Right lobe of liver (tissue), 6 donors: ENCODE results near the gene ZNF697. TPM values are rescaled to one million over a fixed set of nuclear protein-coding genes. Genes with fewer than 3 reads are reported as not detected.
"Not testable (repeated sequence)": the region's sequence is repeated elsewhere in the genome, so short reads cannot be mapped to it uniquely, and the experiment has no call there.

Experiments used
- ATAC-seq, 4 donors: fragments of 200-7000 bp; cut with Tn5 transposase; one replicate each; pipeline ENCODE4 v1.9.1; 2020; ENCODE audit warnings: mild to moderate bottlenecking in 4 of 4, moderate library complexity in 4 of 4
- DNase-seq, 3 donors: peaks; one replicate each; pipeline ENCODE4 v3.0.0-alpha.2; 2020
- H3K27ac ChIP-seq, 3 donors: fragments of 200-600 bp; one replicate each; pipeline ENCODE4 v1.8.0; 2022
- H3K27me3 ChIP-seq, 2 donors: fragments of 200-600 bp; one replicate each; pipeline ENCODE4 v1.8.0; 2022
- H3K36me3 ChIP-seq, 4 donors: fragments of 200-600 bp; sonication (generic) in 1 of 4; one replicate each; pipeline versions ENCODE4 v1.5.1 to v1.8.0; 2017 to 2022; ENCODE audit warnings: control low read depth in 1 of 4
- H3K4me1 ChIP-seq, 4 donors: fragments of 200-600 bp; sonication (generic) in 1 of 4; one replicate each; pipeline versions ENCODE4 v1.5.1 to v1.8.0; 2017 to 2022; ENCODE audit warnings: control low read depth in 1 of 4
- H3K4me3 ChIP-seq, 3 donors: fragments of 200-600 bp; one replicate each; pipeline ENCODE4 v1.8.0; 2022
- H3K9me3 ChIP-seq, 4 donors: fragments of 200-600 bp; sonication (generic) in 1 of 4; one replicate each; pipeline versions ENCODE4 v1.5.1 to v1.8.0; 2017 to 2022; ENCODE audit warnings: control low read depth in 1 of 4
- CTCF ChIP-seq, 4 donors: fragments of 200-600 bp in 3 of 4; fragments of 450-650 bp in 1 of 4; IDR thresholded peaks; one replicate each; pipeline versions ENCODE4 v1.5.1 to v1.8.0; 2016 to 2022; ENCODE audit warnings: antibody characterized with exemption in 4 of 4, mild to moderate bottlenecking in 2 of 4
- POLR2A ChIP-seq: fragments of 450-650 bp; IDR thresholded peaks from one replicate; pipeline ENCODE4 v1.6.1; 2017; ENCODE audit warnings: antibody characterized with exemption, mild to moderate bottlenecking
- WGBS: methylation state at CpG from one replicate; pipeline ENCODE4 v1.1.6; 2018; ENCODE audit warnings: low coverage, low lambda C conversion rate; ENCODE audit not compliant: insufficient coverage; ENCODE audit errors: missing lambda C conversion rate; 5-methylcytosine and 5-hydroxymethylcytosine counted together
- intact Hi-C, 2 donors: fragments of 100-400 bp; cut with DNase I; formaldehyde crosslinking; loops; one replicate each; pipeline versions ENCODE4 v1.11.2 to v1.14.1; 2022
- total RNA-seq, 6 experiments: library from RNA; depleted of rRNA in 2 of 6; stranded (reverse); fragments of >200 nt in 2 of 6; fragmentation: NEBNext Ultra II Directional in 3 of 6; extraction: Animal tissue kit (Norgen Biotek cat#: 25700) in 3 of 6; gene quantifications; one replicate each; pipeline versions ENCODE4 v1.1.0 to v1.2.4, GENCODE V29; 2016 to 2023
- donor health status: DM: no; HTN: yes; CAD: no.
- donor health status: DM: no; HTN: no; CAD: no.
- donor health status: DM: no; HTN: no; CAD: no.
- donor health status: DM: no; HTN: yes; CAD: no.
- donor health status: DM: no; HTN: yes; CAD: no.

The ZNF697 gene
- total RNA-seq, 6 experiments from 2014 or later: 2.6 to 6.9 (median 3.4) TPM

GRCh38 chr1:119573886-119574285 lies 74.2 kb downstream of the ZNF697 start:
- WGBS: no CpG with 5 or more reads among the region's 5 CpGs
- Histone ChIP-seq H3K36me3 (no peaks in the 10 kb centered on the region), H3K4me1 (no peaks in the 10 kb centered on the region), H3K9me3 (no peaks in the 10 kb centered on the region), H3K27ac (no peak overlapping the region), H3K4me3 (no peak overlapping the region), H3K27me3 (no peaks in the 10 kb centered on the region)
- DNase-seq (no peak), ATAC-seq (no peak)
- intact Hi-C loops: no loop called here
- no peak for TF ChIP-seq POLR2A
- no peak for TF ChIP-seq CTCF (IDR thresholded peaks at IDR 0.05)

GRCh38 chr1:119569930-119570622 lies 78.0 kb downstream of the ZNF697 start:
- DNase-seq, H3K27me3 ChIP-seq, H3K4me1 ChIP-seq, H3K9me3 ChIP-seq, H3K36me3 ChIP-seq, H3K4me3 ChIP-seq, H3K27ac ChIP-seq, intact Hi-C loops: not testable (repeated sequence)
- peak; percentile 57 to 83 (median 74) for ATAC-seq
- TF ChIP-seq CTCF (IDR thresholded peaks at IDR 0.05): peak in 2 of 4 donors; percentile 20 to 26
- WGBS: 68% methylated on average over 6 of the region's 8 CpGs

Other genes starting within 250 kb of the ZNF697 start
- gene HSD3B2, start 233.1 kb downstream of the ZNF697 start, total RNA-seq: under 1 TPM in 1 of 6 experiments, not detected in 5; 0.49 TPM
- gene HSD3B1, start 141.1 kb downstream of the ZNF697 start, total RNA-seq: 1 to 10 TPM in 1 of 6 experiments, under 1 TPM in 2, not detected in 3; 0.39 to 1.3 (median 0.74) TPM
- 100 to 1,000 TPM in 1 of 6 experiments, 10 to 100 TPM in 5; 51.2 to 151 (median 74.0) TPM for gene PHGDH, start 63.7 kb upstream of the ZNF697 start, total RNA-seq
- 100 to 1,000 TPM; 390 to 938 (median 855) TPM for gene HMGCS2, start 120.6 kb upstream of the ZNF697 start, total RNA-seq
- under 1 TPM in 1 of 6 experiments, not detected in 5; 0.20 TPM for gene REG4, start 163.2 kb upstream of the ZNF697 start, total RNA-seq
- gene ADAM30, start 248.2 kb upstream of the ZNF697 start, total RNA-seq: not detected